Stimulated activated CD4-positive, alpha-beta T cell treated with anti-CD3 and anti-CD28 coated beads, Interleukin-4, amount 100 ng/mL, for 4 hours (primary cell): ENCODE measurements around the gene RDX.
A peak's percentile ranks its signal among the peaks of the same experiment; 100 is the strongest.
"Not testable (repeated sequence)": the region's sequence is repeated elsewhere in the genome, so short reads cannot be mapped to it uniquely, and the experiment has no call there.

Experiments
- DNase-seq, 2 experiments: peaks; one replicate each; pipeline ENCODE4 v3.0.0-alpha.2; 2020

Gene RDX

DNA sequence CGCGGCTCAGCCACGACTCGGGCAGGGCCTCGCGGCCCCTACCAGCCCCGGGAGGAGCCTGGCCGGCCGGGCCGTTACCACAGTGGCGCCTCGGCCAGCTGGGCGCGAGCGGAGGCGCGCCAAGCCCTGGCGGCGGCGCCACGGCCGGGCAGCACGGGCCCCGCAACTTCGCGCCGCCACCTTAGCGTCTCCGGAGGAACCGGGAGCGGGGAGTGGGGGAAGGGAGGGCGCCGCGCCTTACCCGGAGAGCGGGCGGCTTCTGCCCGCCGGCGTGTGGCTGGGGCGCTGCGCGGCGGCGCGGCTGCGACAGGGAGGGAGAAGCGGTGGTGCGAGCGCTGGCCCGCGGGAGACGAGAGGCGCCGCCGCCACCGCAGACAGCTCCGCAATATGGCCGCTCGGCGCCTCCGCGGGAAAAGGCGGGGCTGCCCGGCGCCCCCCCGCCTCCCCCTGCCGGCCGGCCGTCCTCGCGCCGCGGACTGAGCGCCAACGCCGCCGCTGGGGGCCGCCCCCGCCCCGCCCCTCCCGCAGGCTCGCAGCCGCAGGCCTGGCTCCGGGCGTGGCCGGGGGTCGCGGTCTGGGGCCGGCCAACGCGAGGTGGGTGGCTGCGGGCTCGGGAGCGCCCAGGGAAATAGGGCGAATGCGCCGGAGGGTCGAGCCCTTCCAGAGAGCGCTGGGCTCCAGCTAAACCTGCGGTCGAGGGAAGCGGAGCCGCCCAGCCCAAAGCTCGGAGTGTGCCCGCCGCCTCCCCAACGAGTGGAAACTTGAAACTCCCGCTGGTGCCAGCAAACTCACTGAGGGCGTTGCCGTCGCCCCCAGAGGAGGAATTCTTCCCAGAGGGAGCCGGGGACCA, at the start of gene RDX:
RDX (minus strand) TSS at position 389 of the 850 bp plus-strand sequence. CDS start 16,922 bp downstream, outside the sequence.
- peak; percentile 46 to 67 for DNase-seq

GRCh38 chr11:110345743-110346142, 49.3 kb upstream of the RDX start:
- no peak for DNase-seq

GRCh38 chr11:110340436-110340835, 44.0 kb upstream of the RDX start:
- no peak for DNase-seq

- no peak for DNase-seq
These were observed 43.2 kb upstream of the RDX start for GRCh38 chr11:110339456-110340250.

- no peak for DNase-seq
These were observed 42.3 kb upstream of the RDX start for GRCh38 chr11:110338684-110339083.

DNA sequence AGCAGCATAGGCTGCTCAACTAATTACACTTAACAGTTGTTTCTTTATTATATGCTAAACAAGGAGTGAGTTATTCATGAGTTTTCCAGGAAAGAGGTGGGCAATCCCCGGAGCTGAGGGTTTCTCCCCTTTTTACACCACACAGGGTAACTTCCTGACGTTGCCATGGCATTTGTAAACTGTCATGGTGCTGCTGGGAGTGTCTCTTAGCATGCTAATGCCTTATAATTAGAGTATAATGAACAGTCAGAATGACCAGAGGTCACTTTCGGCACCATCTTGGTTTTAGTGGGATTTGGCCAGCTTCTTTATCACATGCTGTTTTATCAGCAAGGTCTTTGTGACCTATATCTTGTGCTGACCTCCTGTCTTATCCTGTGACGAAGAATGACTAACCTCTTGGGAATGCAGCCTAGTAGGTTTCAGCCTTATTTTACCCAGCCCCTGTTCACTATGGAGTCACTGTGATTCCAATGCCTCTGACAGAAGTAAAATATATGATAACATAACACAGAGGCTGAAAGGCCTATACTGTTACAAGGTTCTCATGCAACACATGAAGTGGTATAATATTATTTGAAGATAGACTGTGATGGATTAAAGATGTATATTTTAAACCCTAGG, 41.3 kb upstream of the RDX start:
- DNase-seq, result peak in 1 of 2 experiments; percentile 8

DNA sequence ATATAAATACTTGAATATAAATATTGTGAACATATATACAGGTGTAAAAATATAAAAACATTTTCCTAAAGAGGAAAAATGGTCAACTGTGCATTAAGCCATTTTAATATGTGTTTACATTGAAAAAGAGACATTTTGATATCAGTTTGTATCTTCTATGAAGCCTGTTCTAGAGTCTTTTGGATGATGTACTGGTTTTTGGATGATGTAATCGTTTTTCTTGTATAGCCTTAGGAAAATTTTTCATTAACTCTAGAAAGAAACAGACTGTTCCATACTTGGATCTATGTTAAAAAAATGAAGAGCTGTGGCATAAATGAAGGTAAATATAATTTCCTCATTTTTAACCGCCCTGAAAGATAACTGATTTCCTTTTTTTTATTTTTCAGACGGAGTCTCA, 39.6 kb upstream of the RDX start:
- DNase-seq, result no peak

- DNase-seq, result no peak
These were observed 38.9 kb upstream of the RDX start for GRCh38 chr11:110335358-110335757.

DNA sequence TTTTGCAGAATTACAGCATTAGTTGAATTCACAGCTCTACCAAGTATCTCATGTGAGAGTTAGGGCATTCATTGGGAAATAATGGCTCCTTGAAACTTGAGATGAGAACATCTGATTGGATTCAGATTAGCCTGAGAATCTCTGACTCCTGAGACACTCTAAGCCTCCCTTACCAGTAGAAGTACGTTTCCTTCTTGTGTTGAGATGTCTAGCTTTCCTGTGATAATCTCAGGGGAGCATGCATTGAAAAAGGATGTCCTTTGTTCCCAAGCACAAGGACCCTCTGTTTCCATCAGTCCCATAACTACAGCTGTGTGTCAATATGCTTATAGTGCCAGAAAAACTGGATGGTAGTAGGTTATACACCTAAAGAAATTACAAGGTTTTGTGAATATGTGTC, 35.2 kb upstream of the RDX start:
- no peak for DNase-seq

- no peak for DNase-seq
These were observed 33.0 kb upstream of the RDX start for GRCh38 chr11:110329445-110329844.

GRCh38 chr11:110327508-110327907, 31.1 kb upstream of the RDX start:
- DNase-seq, result no peak

GRCh38 chr11:110323786-110324185, 27.4 kb upstream of the RDX start:
- DNase-seq, result no peak

DNA sequence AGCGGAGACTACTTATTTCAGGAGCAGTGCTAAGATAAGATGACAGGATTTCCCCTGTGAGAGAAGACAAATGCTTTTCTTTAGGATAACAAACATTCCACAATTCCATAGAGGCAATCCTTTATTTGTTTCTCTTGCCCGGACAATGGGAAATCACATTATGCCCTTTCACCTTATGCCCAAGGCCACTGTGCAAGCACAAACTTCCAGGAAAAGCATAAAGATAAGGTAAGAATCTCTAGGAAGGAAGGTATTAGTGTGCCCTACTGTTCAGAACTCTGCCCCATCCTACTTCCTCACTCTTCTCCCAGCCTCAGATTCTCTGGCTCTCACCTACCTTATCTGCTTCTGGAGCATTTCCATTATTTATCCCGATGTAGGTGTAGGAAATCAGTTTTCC, 23.1 kb upstream of the RDX start:
- no peak for DNase-seq

DNA sequence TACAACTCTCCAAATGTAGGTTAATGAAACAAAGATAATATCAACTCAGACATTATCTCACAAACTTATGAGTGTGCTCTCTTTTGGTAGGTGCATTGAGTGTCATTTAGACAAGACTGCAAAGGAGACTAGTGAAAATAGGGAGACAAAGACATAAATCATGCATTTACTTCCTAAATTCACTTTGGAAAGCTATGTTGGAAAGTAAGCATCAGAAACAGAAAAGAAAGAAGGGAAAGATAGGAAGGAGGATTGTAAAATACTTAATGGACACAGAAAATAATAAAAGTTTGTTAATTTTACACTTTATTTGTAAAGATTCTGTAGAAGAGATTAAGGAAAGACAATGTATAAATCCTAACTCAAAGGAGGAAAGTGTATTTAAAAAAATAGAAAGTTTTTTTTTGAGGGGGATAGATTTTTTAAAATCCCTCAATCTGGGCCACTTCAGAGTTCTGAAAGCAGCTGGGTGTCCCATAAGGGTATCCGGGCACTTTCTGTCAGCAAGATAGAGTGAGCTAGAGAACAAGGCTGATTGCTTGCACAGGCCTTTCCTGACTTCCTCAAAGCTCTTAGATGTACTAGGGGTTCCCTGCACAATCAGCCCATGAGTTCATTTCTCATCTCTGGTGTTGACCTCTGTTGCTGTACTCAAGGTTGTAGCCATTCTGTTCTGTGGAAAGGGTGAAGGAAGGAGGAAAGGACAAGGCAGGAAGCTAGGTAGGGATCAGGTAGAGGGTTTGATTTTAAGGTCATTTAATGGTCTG, 22.4 kb upstream of the RDX start:
- DNase-seq, result no peak

DNA sequence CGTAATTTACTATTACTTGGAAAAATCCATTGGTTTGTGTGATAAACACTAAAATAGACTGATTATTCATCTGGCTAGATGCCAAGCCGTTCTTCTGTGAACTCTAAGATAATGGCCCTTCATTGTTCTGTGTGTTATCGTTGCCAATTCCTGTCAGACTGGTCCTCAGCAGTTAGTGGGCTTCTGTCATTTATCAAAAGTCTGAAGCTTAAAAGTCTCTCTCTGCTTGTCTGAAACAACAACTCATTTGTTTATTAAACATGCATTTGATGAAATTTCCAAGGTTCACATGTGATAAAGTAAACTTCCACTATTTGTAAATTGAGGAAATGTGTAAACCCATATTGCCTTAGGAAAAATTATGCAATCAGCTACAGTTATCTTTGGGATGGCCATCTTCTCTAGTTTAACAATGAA, 21.1 kb upstream of the RDX start:
- no peak for DNase-seq

DNA sequence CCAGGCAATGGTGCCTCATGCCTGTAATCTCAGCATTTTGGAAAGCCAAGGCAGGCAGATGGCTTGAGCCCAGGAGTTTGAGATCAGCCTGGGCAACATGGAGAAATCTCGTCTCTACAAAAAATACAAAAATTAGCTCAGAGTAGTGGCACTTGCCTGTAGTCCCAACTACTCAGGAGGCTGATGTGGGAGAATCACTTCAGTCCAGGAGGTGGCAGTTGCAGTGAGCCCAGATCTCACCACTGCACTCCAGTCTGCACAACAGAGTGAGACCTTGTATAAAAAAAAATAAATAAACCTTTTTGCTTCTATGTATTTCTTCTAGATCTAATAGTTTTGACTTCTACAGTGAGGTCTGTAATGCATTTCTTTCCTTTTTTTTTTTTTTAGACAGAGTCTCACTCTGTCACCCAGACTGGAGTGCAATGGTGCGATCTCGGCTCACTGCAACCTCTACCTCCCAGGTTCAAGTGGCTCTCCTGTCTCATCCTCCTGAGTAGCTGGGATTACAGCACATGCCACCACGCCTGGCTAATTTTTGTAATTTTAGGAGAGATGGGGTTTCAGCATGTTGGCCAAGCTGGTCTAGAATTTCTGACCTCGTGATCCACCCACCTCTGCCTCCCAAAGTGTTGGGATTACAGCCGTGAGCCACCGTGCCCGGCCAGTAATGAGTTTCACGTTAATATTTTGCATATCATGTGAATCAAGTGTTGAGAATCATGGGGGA, 18.1 kb upstream of the RDX start:
- DNase-seq, result no peak

DNA sequence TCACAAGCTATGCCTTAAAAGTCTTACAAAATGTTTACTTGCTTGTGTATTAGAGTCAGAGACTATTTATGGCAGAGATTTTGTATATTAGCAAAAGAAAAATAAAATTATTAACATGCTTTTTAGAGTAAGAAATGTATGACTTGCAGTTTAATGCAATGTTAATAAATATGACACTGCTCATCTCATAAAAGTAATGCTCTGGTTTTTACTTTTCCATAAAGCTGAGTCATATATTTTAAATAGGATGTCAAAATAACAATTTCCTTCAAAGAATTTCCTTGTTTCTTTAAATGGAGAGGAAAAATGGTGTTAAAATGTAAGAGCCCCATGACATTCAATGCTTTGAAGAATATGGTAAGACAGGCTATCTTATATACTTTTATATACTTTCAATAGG, 16.3 kb upstream of the RDX start:
- no peak for DNase-seq

- DNase-seq, result no peak
These were observed 15.6 kb upstream of the RDX start for GRCh38 chr11:110311783-110312579.

- DNase-seq, result no peak
These were observed 11.7 kb upstream of the RDX start for GRCh38 chr11:110308071-110308470.

- DNase-seq, result not testable (repeated sequence)
These were observed 9.6 kb upstream of the RDX start for GRCh38 chr11:110306019-110306388.
